Suprapubic skin (tissue), 4 donors: ENCODE results near the gene ETFA. TPM values are rescaled to one million over a fixed set of nuclear protein-coding genes. Genes with fewer than 3 reads are reported as not detected.
"Not testable (repeated sequence)": the region's sequence is repeated elsewhere in the genome, so short reads cannot be mapped to it uniquely, and the experiment has no call there.

Experiments used
- DNase-seq, 2 donors: peaks; one replicate each; pipeline ENCODE4 v3.0.0-alpha.2; 2019; ENCODE audit warnings: low spot score in 2 of 2
- H3K27ac ChIP-seq: fragments of 200-600 bp; sonication (generic); one replicate; pipeline ENCODE4 v1.5.1; 2019
- H3K27me3 ChIP-seq: fragments of 200-600 bp; sonication (generic); one replicate; pipeline ENCODE4 v1.5.1; 2019
- H3K36me3 ChIP-seq: fragments of 200-600 bp; sonication (generic); one replicate; pipeline ENCODE4 v1.5.1; 2019
- H3K4me1 ChIP-seq: fragments of 200-600 bp; sonication (generic); one replicate; pipeline ENCODE4 v1.5.1; 2019
- H3K4me3 ChIP-seq: fragments of 200-600 bp; sonication (generic); one replicate; pipeline ENCODE4 v1.5.1; 2019; ENCODE audit warnings: mild to moderate bottlenecking
- H3K9me3 ChIP-seq: fragments of 200-600 bp; sonication (generic); one replicate; pipeline ENCODE4 v1.5.1; 2019
- EP300 ChIP-seq: sonication (generic); formaldehyde crosslinking; IDR thresholded peaks from one replicate; pipeline ENCODE4 v1.6.1; 2017; ENCODE audit warnings: antibody characterized with exemption
- POLR2A ChIP-seq, 2 donors: fragments of 450-650 bp; IDR thresholded peaks; one replicate each; pipeline ENCODE4 v1.6.1; 2017; ENCODE audit warnings: antibody characterized with exemption in 2 of 2, mild to moderate bottlenecking in 2 of 2, moderate library complexity in 2 of 2
- POLR2AphosphoS5 ChIP-seq, 3 donors: sonication (generic); formaldehyde crosslinking; IDR thresholded peaks; one replicate each; pipeline ENCODE4 v1.6.1; 2017; ENCODE audit warnings: antibody characterized with exemption in 3 of 3
- WGBS: methylation state at CpG from one replicate; pipeline ENCODE4 v1.1.5; 2018; 5-methylcytosine and 5-hydroxymethylcytosine counted together
- total RNA-seq, 4 donors: library from RNA; depleted of rRNA; stranded (reverse); fragments of >200 nt; gene quantifications; one replicate each; pipeline ENCODE4 v1.1.0, GENCODE V29; 2016
- TF ChIP-seq, protein P1 (sequence below), 2 donors: fragments of 200-600 bp in 1 of 2; fragments of 450-650 bp in 1 of 2; sonication (generic) in 1 of 2; IDR thresholded peaks; one replicate each; pipeline ENCODE4 v1.5.1; 2016 to 2019; ENCODE audit warnings: antibody characterized with exemption in 2 of 2, mild to moderate bottlenecking in 1 of 2, moderate library complexity in 1 of 2

Gene ETFA
- total RNA-seq, 4 donors from 2014 or later, result 63.6 to 90.1 (median 85.1) TPM

DNA sequence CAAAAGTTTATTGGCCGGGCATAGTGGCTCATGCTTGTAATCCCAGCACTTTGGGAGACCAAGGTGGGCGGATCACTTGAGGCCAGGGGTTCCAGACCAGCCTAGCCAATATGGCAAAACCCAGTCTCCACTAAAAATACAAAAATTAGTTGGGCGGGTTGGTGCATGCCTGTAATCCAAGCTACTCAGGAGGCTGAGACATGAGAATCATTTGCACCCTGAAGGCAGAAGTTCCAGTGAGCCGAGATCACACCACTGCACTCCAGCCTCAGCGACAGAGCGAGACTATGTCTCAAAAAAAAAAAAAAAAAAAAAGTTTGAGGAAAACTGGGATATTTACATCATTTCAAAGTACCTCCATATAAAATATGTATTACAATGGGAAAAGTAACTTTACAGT lies 40.4 kb downstream of the ETFA start:
- no peak for DNase-seq
- Histone ChIP-seq H3K4me3 (no peak overlapping the region), H3K27me3 (no peaks in the 10 kb centered on the region), H3K27ac (no peak overlapping the region), H3K36me3 (peaks cover 67% of the 10 kb centered on the region), H3K4me1 (no peaks in the 10 kb centered on the region), H3K9me3 (no peaks in the 10 kb centered on the region)
- no peak for TF ChIP-seq POLR2AphosphoS5 (IDR thresholded peaks at IDR 0.05)
- no peak for TF ChIP-seq POLR2A (IDR thresholded peaks at IDR 0.05)
- TF ChIP-seq, protein P1, sequence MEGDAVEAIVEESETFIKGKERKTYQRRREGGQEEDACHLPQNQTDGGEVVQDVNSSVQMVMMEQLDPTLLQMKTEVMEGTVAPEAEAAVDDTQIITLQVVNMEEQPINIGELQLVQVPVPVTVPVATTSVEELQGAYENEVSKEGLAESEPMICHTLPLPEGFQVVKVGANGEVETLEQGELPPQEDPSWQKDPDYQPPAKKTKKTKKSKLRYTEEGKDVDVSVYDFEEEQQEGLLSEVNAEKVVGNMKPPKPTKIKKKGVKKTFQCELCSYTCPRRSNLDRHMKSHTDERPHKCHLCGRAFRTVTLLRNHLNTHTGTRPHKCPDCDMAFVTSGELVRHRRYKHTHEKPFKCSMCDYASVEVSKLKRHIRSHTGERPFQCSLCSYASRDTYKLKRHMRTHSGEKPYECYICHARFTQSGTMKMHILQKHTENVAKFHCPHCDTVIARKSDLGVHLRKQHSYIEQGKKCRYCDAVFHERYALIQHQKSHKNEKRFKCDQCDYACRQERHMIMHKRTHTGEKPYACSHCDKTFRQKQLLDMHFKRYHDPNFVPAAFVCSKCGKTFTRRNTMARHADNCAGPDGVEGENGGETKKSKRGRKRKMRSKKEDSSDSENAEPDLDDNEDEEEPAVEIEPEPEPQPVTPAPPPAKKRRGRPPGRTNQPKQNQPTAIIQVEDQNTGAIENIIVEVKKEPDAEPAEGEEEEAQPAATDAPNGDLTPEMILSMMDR (IDR thresholded peaks at IDR 0.05), result no peak
- TF ChIP-seq EP300, result no peak
- WGBS, result 89% methylated on average over 6 of the region's 6 CpGs

DNA sequence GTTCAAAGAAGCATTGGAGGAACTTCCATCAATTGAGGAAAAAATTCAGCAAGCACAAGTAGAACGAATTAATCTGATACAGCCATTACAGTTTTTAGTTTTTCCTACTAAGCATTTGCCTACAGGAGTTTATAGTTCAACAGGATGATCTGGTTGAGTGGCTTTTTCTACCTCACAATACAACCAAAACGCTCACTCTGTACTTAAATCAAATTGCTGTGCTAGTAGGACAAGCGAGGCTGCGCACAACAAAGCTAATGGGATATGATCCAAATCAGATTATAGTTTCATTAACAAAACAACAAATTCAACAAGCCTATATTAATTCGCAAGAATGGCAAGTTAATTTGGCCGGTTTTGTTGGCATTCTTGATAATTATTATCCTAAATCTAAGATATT lies 44.2 kb downstream of the ETFA start:
- DNase-seq, result no peak
- Histone ChIP-seq H3K9me3 (peaks cover 8% of the 10 kb centered on the region), H3K27me3 (no peaks in the 10 kb centered on the region), H3K4me1 (no peaks in the 10 kb centered on the region), H3K27ac (no peak overlapping the region), H3K36me3 (peaks cover 78% of the 10 kb centered on the region), H3K4me3 (no peak overlapping the region)
- WGBS, result 88% methylated on average over 6 of the region's 6 CpGs
- TF ChIP-seq EP300 (no peak), POLR2AphosphoS5 (IDR thresholded peaks at IDR 0.05) (no peak), POLR2A (IDR thresholded peaks at IDR 0.05) (no peak)
- TF ChIP-seq, protein P1 (IDR thresholded peaks at IDR 0.05), result no peak

DNA sequence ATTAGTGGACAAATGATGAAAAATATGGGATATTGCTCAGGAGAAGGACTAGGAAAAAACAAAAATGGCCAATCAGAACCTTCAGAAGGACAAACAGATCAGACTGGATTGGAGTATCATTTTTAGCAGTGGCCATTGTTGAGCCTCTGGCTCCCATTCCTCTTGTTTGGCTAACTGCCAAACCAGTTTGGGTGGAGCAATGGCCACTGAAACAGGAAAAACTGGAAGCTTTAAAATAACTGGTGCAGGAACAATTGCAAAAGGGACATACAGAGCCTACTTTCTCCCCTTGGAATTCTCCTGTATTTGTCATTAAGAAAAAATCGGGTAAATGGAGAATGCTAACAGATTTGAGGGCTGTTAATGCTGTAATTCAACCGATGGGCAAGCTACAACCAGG lies 45.5 kb downstream of the ETFA start:
- not testable (repeated sequence) for H3K9me3 ChIP-seq, H3K4me3 ChIP-seq, H3K4me1 ChIP-seq, DNase-seq, H3K27ac ChIP-seq, H3K27me3 ChIP-seq
- 71% methylated on average over 2 of the region's 2 CpGs for WGBS
- peaks cover 86% of the 10 kb centered on the region for H3K36me3 ChIP-seq

DNA sequence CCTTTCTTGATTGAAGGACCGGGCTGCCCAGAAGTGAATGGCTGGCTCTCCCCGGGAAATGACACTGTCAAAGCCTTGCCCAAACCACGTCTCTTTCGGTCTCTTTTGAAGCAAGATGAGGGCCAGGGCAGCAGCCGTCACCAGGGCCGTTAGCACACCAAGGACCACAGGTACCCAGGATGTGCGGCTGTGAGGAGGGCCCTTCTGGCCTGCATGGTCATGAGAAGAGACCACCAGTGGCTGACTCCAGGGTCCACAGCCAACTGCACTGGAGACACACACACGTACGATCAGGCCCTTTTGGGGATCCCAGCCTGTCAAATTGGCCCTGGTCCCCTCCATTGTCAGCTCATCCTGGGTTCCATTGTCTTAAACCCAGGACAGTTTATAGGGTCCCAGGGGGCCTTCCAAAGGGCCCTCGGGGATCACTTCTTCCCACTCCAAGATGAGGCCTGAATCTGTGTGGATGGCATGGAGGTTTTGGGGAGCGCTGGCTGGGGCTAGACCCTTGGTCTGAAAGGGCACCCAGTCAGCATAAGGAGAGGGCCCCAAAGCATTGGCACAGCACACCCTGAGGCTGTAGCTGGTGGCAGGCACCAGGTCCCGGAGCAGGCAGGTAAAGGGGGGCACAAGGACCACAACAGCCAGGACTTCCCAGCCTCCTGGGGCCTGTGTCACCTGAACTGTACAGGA lies 50.9 kb downstream of the ETFA start:
- TF ChIP-seq POLR2A (IDR thresholded peaks at IDR 0.05) (no peak), POLR2AphosphoS5 (IDR thresholded peaks at IDR 0.05) (no peak), EP300 (no peak)
- TF ChIP-seq, protein P1 (IDR thresholded peaks at IDR 0.05), result no peak
- Histone ChIP-seq H3K4me3 (no peak overlapping the region), H3K27me3 (no peaks in the 10 kb centered on the region), H3K36me3 (peaks cover 67% of the 10 kb centered on the region), H3K9me3 (peaks cover 8% of the 10 kb centered on the region), H3K27ac (no peak overlapping the region), H3K4me1 (no peaks in the 10 kb centered on the region)
- 97% methylated on average over 9 of the region's 12 CpGs for WGBS
- no peak for DNase-seq

DNA sequence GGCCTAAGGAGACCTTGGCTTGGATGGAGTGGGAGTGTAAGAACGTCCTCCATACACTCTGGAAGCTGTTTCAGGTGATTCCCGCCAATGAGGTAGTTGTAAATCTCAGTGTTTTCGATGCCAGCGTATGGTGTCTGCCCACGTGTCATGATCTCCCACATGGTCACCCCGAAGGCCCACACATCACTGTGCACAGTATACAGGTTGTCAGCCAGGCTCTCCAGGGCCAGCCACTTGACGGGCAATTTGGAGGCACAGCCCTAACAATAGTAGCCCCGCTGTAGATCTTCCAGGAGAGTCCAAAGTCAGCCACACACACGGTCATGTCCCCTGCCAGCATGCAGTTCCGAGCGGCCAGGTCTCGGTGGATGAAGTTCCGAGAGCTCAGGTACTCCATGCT lies 51.9 kb downstream of the ETFA start:
- DNase-seq, result no peak
- H3K27me3 ChIP-seq, result no peaks in the 10 kb centered on the region
- H3K36me3 ChIP-seq, result peaks cover 57% of the 10 kb centered on the region
- no peak for TF ChIP-seq EP300
- TF ChIP-seq, protein P1 (IDR thresholded peaks at IDR 0.05), result no peak
- no peak overlapping the region for H3K4me3 ChIP-seq
- WGBS, result 97% methylated on average over 13 of the region's 13 CpGs
- H3K4me1 ChIP-seq, result no peaks in the 10 kb centered on the region
- no peak overlapping the region for H3K27ac ChIP-seq
- H3K9me3 ChIP-seq, result peaks cover 8% of the 10 kb centered on the region

DNA sequence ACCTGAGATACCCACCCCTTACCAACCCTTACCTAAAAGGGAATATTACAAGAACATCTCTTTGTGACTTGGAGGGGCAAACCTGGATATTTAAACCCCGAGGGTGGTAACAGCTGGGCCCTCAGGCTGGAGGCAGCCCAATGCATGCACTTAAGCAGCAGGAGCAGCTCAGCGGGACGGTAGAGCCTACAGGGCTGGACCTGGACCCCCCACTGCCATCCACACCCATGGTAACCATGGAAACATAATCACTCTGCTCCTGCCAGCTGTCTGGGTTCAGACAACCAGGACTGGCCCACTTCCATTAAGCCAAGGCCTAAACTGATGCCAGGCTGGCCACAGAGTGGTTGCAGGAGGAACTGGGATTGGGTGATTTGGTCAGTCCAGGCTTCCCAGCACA lies 52.8 kb downstream of the ETFA start:
- H3K27ac ChIP-seq, result no peak overlapping the region
- 88% methylated on average over 1 of the region's 3 CpGs for WGBS
- H3K27me3 ChIP-seq, result no peaks in the 10 kb centered on the region
- no peaks in the 10 kb centered on the region for H3K4me1 ChIP-seq
- H3K36me3 ChIP-seq, result peaks cover 48% of the 10 kb centered on the region
- DNase-seq, result no peak
- peaks cover 4% of the 10 kb centered on the region for H3K9me3 ChIP-seq
- no peak overlapping the region for H3K4me3 ChIP-seq
- TF ChIP-seq POLR2AphosphoS5 (IDR thresholded peaks at IDR 0.05), result no peak
- no peak for TF ChIP-seq EP300
- TF ChIP-seq, protein P1 (IDR thresholded peaks at IDR 0.05), result no peak
- TF ChIP-seq POLR2A (IDR thresholded peaks at IDR 0.05), result no peak
